Sciatic nerve (tissue), 2 donors: ENCODE measurements around the gene SLC45A3. TPM values are rescaled to one million over a fixed set of nuclear protein-coding genes. Genes with fewer than 3 reads are reported as not detected.
"Not testable (repeated sequence)": the region's sequence is repeated elsewhere in the genome, so short reads cannot be mapped to it uniquely, and the experiment has no call there.

Source experiments
- ATAC-seq: fragments of 200-7000 bp; cut with Tn5 transposase; one replicate; pipeline ENCODE4 v1.9.1; 2020; ENCODE audit warnings: mild to moderate bottlenecking, moderate library complexity
- DNase-seq: peaks from one replicate; pipeline ENCODE4 v3.0.0-alpha.2; 2020; ENCODE audit warnings: low spot score
- intact Hi-C: fragments of 100-400 bp; cut with DNase I; formaldehyde crosslinking; loops from one replicate; pipeline ENCODE4 v1.14.2; 2022
- total RNA-seq: library from RNA; stranded (reverse); fragmentation: NEBNext Ultra II Directional; extraction: Animal tissue kit (Norgen Biotek cat#: 25700); gene quantifications from one replicate; pipeline ENCODE4 v1.2.1, GENCODE V29; 2021
- donor health status: DM: no; HTN: no; CAD: no.
- donor health status: DM: no; HTN: no; CAD: no.

The SLC45A3 gene
- 1.3 TPM for total RNA-seq

- peak; percentile 33 for ATAC-seq
- DNase-seq, result no peak
- intact Hi-C loops, result no loop called here
These were observed at the start of gene SLC45A3 for GRCh38 chr1:205680073-205680851. SLC45A3 (minus strand) TSS chr1:205680509; CDS start chr1:205664656, 15,853 bp downstream.

- ATAC-seq (no peak), DNase-seq (no peak)
- intact Hi-C loops, result no loop called here
These were observed 46.4 kb upstream of the SLC45A3 start for GRCh38 chr1:205726619-205727125.

GRCh38 chr1:205725514-205725913 is 45.2 kb upstream of the SLC45A3 start:
- intact Hi-C loops, result no loop called here
- ATAC-seq (no peak), DNase-seq (no peak)

- ATAC-seq, DNase-seq, intact Hi-C loops: not testable (repeated sequence)
These were observed 40.4 kb upstream of the SLC45A3 start for GRCh38 chr1:205720740-205721139.

- ATAC-seq, result no peak
- no peak for DNase-seq
- intact Hi-C loops, result no loop called here
These were observed 39.5 kb upstream of the SLC45A3 start for GRCh38 chr1:205719762-205720161.

GRCh38 chr1:205719015-205719414 is 38.7 kb upstream of the SLC45A3 start:
- intact Hi-C loops, result no loop called here
- DNase-seq (no peak), ATAC-seq (no peak)

- ATAC-seq (no peak), DNase-seq (no peak)
- intact Hi-C loops, result no loop called here
These were observed 36.2 kb upstream of the SLC45A3 start for GRCh38 chr1:205716371-205717132.

GRCh38 chr1:205715628-205716027 is 35.3 kb upstream of the SLC45A3 start:
- intact Hi-C loops, result no loop called here
- DNase-seq, result no peak
- no peak for ATAC-seq

GRCh38 chr1:205714906-205715246 is 34.6 kb upstream of the SLC45A3 start:
- ATAC-seq (no peak), DNase-seq (no peak)
- intact Hi-C loops, result no loop called here

- ATAC-seq (peak; percentile 61), DNase-seq (no peak)
- intact Hi-C loops, result no loop called here
These were observed 34.0 kb upstream of the SLC45A3 start for GRCh38 chr1:205714190-205714905.

GRCh38 chr1:205711105-205712048 is 31.1 kb upstream of the SLC45A3 start:
- no peak for DNase-seq

GRCh38 chr1:205710201-205711062 is 30.1 kb upstream of the SLC45A3 start:
- no peak for ATAC-seq
- no peak for DNase-seq
- intact Hi-C loops, result no loop called here

More at GRCh38 chr1:205711105-205712048, 31.1 kb upstream of the SLC45A3 start:
- ATAC-seq, result peak; percentile 72
- intact Hi-C loops, result no loop called here

GRCh38 chr1:205709640-205710039 is 29.3 kb upstream of the SLC45A3 start:
- no peak for ATAC-seq
- intact Hi-C loops, result no loop called here
- no peak for DNase-seq

GRCh38 chr1:205709059-205709398 is 28.7 kb upstream of the SLC45A3 start:
- no peak for DNase-seq
- intact Hi-C loops, result no loop called here
- peak; percentile 59 for ATAC-seq

GRCh38 chr1:205706601-205707502 is 26.5 kb upstream of the SLC45A3 start:
- no peak for DNase-seq
- intact Hi-C loops, result no loop called here
- peak; percentile 25 for ATAC-seq

GRCh38 chr1:205704903-205705302 is 24.6 kb upstream of the SLC45A3 start:
- DNase-seq (no peak), ATAC-seq (no peak)
- intact Hi-C loops, result no loop called here

GRCh38 chr1:205703072-205703471 is 22.8 kb upstream of the SLC45A3 start:
- DNase-seq, result no peak
- ATAC-seq, result no peak
- intact Hi-C loops, result no loop called here
